ENCODE data around the gene UGT1A9. TPM values are rescaled to one million over a fixed set of nuclear protein-coding genes. Genes with fewer than 3 reads are reported as not detected.
"Not testable (repeated sequence)": the region's sequence is repeated elsewhere in the genome, so short reads cannot be mapped to it uniquely, and the experiment has no call there.

UGT1A9 gene
- total RNA-seq, 1 donor from 2014 or later = 0.10 TPM

GRCh38 chr2:233740870-233741269, 69.2 kb downstream of the UGT1A9 start:
- DNase-seq (ENCODE audit: low spot score) = no peak
- Mint-ChIP-seq H3K9me3 (ENCODE audit: low read depth) (no peaks in the 10 kb centered on the region), H3K27ac (ENCODE audit: unreplicated experiment) (no peak overlapping the region), H3K4me1 (ENCODE audit: low read depth) (no peaks in the 10 kb centered on the region), H3K36me3 (ENCODE audit: low read depth) (no peaks in the 10 kb centered on the region), H3K27me3 (ENCODE audit: low read depth) (peaks cover 21% of the 10 kb centered on the region), H3K4me3 (ENCODE audit: unreplicated experiment) (no peak overlapping the region)
- TF ChIP-seq, protein P1, sequence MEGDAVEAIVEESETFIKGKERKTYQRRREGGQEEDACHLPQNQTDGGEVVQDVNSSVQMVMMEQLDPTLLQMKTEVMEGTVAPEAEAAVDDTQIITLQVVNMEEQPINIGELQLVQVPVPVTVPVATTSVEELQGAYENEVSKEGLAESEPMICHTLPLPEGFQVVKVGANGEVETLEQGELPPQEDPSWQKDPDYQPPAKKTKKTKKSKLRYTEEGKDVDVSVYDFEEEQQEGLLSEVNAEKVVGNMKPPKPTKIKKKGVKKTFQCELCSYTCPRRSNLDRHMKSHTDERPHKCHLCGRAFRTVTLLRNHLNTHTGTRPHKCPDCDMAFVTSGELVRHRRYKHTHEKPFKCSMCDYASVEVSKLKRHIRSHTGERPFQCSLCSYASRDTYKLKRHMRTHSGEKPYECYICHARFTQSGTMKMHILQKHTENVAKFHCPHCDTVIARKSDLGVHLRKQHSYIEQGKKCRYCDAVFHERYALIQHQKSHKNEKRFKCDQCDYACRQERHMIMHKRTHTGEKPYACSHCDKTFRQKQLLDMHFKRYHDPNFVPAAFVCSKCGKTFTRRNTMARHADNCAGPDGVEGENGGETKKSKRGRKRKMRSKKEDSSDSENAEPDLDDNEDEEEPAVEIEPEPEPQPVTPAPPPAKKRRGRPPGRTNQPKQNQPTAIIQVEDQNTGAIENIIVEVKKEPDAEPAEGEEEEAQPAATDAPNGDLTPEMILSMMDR (IDR thresholded peaks at IDR 0.05) = no peak

GRCh38 chr2:233743464-233744259, 72.0 kb downstream of the UGT1A9 start:
- Mint-ChIP-seq H3K9me3 (ENCODE audit: low read depth) (peaks cover 4% of the 10 kb centered on the region), H3K27ac (ENCODE audit: unreplicated experiment) (no peak overlapping the region), H3K4me3 (ENCODE audit: unreplicated experiment) (no peak overlapping the region), H3K36me3 (ENCODE audit: low read depth) (no peaks in the 10 kb centered on the region), H3K4me1 (ENCODE audit: low read depth) (no peaks in the 10 kb centered on the region), H3K27me3 (ENCODE audit: low read depth) (peaks cover 31% of the 10 kb centered on the region)
- no peak for DNase-seq (ENCODE audit: low spot score)
- TF ChIP-seq, protein P1 (IDR thresholded peaks at IDR 0.05) = no peak

GRCh38 chr2:233745073-233745755, 73.5 kb downstream of the UGT1A9 start:
- Mint-ChIP-seq H3K36me3 (ENCODE audit: low read depth) (no peaks in the 10 kb centered on the region), H3K9me3 (ENCODE audit: low read depth) (peaks cover 9% of the 10 kb centered on the region), H3K27ac (ENCODE audit: unreplicated experiment) (no peak overlapping the region), H3K4me3 (ENCODE audit: unreplicated experiment) (no peak overlapping the region), H3K27me3 (ENCODE audit: low read depth) (peaks cover 35% of the 10 kb centered on the region), H3K4me1 (ENCODE audit: low read depth) (no peaks in the 10 kb centered on the region)
- no peak for DNase-seq (ENCODE audit: low spot score)
- TF ChIP-seq, protein P1 (IDR thresholded peaks at IDR 0.05) = no peak

DNA sequence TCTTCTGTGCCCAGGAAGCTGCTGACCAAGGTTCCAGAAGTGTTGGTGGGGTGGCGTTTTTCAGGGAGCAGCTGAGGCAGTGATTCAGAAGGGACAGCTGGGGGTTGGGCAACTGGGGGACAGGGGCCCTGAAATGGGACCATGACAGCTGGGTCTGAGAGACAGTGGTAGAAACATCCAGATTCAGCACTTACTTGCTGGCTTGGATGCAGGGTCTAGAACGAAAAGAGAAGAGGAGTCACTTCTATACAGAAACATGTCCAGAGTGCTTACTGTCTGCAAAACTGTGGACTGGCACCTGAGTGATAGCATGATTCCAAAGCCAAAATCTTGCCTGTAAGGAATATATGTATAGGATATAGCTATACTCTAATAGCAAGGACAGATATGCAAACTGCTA, 74.1 kb downstream of the UGT1A9 start:
- H3K36me3 Mint-ChIP-seq (ENCODE audit: low read depth) = not testable (repeated sequence)

DNA sequence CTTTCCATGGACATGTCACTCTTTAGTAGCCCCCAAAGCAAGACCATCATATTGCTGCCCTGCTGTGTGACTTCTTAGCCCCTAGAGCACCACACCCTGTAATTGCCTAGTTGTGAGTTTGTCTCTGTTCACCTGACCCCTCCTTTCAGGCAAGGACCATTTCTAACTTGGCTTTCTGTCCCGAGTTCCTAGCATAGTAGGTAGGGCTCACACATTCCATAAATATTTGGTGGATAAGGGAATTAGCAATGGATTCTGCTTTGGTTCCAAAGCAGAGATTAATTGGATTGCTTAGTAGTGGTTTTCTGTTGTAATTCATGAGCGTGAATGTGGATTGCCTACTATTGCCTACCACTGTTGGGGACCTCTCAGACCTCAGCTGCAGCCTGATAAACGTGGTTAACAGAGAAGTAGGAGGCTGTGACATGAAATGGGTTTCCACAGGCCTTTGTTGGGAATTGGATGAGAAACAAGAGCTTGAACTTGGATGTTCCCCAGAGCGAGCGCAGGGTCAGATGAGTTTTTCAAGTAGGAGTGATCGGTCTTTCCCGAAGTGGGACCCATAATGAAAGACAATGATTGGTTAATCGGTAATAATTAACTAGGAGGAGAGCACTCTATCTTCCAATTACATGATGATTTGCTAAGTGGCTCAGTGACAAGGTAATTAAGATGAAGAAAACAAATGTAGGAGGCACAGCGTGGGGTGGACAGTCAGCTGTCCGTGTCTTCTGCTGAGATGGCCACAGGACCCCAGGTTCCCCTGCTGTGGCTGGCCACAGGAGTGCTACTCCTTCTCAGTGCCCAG, 75.0 kb downstream of the UGT1A9 start:
- Mint-ChIP-seq H3K36me3 (ENCODE audit: low read depth) (peaks cover 2% of the 10 kb centered on the region), H3K4me1 (ENCODE audit: low read depth) (no peaks in the 10 kb centered on the region), H3K4me3 (ENCODE audit: unreplicated experiment) (no peak overlapping the region), H3K27ac (ENCODE audit: unreplicated experiment) (no peak overlapping the region), H3K27me3 (ENCODE audit: low read depth) (peaks cover 36% of the 10 kb centered on the region), H3K9me3 (ENCODE audit: low read depth) (peaks cover 10% of the 10 kb centered on the region)
- TF ChIP-seq, protein P1 (IDR thresholded peaks at IDR 0.05) = no peak
- no peak for DNase-seq (ENCODE audit: low spot score)

More for the DNA sequence above, 74.1 kb downstream of the UGT1A9 start:
- DNase-seq (ENCODE audit: low spot score); H3K9me3 Mint-ChIP-seq (ENCODE audit: low read depth); H3K4me3 Mint-ChIP-seq (ENCODE audit: unreplicated experiment); H3K27ac Mint-ChIP-seq (ENCODE audit: unreplicated experiment); H3K4me1 Mint-ChIP-seq (ENCODE audit: low read depth): not testable (repeated sequence)
- peaks cover 34% of the 10 kb centered on the region for H3K27me3 Mint-ChIP-seq (ENCODE audit: low read depth)
